ENCODE measurements around the gene SELENON. TPM values are rescaled to one million over a fixed set of nuclear protein-coding genes. Genes with fewer than 3 reads are reported as not detected.

The SELENON gene
- total and polyA plus RNA-seq, 9 of the 15 experiments (the other 6 are each of a cell fraction or from before 2014, with no cell fraction given): 0.43 to 26.7 (median 7.0) TPM

DNA sequence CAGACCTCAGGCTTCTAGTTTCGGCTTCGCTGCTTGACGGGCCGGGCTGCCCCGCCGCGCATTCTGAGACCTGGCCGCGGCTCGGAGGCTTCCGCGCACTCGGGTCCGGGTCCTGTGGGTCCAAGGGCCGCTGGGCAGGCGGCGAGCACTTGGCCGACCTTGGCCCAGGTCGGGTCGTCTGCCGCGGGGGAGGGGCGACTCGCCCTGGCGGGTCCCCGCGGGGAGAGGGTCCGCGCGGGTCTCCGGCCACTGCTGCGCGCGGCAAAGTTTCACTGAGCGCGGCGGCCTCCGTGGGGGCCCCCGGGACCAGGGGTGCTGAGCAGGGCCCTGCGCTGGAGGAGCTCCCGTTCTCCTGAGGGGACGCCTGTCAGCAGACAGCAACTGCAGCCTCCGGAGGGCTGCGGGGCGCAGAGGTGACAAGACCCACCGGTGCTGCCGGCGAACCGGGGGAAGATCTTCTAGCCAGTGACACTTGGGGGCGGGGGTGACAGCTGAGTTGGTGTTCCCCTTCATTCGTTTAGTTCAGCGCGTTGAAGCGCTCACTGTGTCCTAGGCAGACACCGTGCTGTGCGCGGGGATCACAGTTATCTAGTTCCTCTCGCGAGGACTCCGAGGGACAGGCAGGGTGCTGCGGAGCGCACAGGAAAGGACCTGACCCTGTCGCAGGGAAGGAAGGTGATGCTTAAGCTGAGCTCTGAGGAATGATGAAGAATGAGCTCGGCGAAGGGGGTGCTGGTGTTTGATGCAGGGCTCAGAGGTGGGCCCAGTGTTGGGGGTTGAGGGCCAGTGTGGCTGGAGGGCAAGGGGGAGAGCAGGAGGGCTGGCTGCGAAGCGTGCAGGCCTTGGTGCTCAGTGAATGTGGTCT, 20.5 kb downstream of the SELENON start (continued):
- TF ChIP-seq SMAD1 (IDR thresholded peaks at IDR 0.05; ENCODE audit: low read depth, low read length, partially characterized antibody) (no peak), ZNF282 (CRISPR knock-in tag; IDR thresholded peaks at IDR 0.05) (0 out of 2 replicates have a peak, but pooled peaks have one; percentile 49), ZNF239 (CRISPR knock-in tag; IDR thresholded peaks at IDR 0.05) (no peak), PHF21A (IDR thresholded peaks at IDR 0.05; ENCODE audit: borderline replicate concordance, low read depth) (peak; percentile 54; the same call in 1 of the 2 replicates), ZNF766 (CRISPR knock-in tag; conservative IDR thresholded peaks at IDR 0.05) (no peak), ZBTB17 (CRISPR knock-in tag; IDR thresholded peaks at IDR 0.05) (no peak), POLR2G (IDR thresholded peaks at IDR 0.05; ENCODE audit: low read depth, low read length) (peak; percentile 87), ZNF431 (CRISPR knock-in tag; IDR thresholded peaks at IDR 0.05) (peak; percentile 55; the same call in 1 of the 2 replicates), NFXL1 (CRISPR knock-in tag; IDR thresholded peaks at IDR 0.05) (no peak), SRSF1 (IDR thresholded peaks at IDR 0.05; ENCODE audit: low read depth, low read length) (0 out of 2 replicates have a peak, but pooled peaks have one; percentile 21), FOXK2 (conservative IDR thresholded peaks at IDR 0.05 in 1 of 2, IDR thresholded peaks at IDR 0.05 in 1 of 2; ENCODE audit: low read depth in 2 of 2) (no peak), ZKSCAN8 (CRISPR knock-in tag; IDR thresholded peaks at IDR 0.05) (no peak), SREBF1 (IDR thresholded peaks at IDR 0.05; ENCODE audit: borderline replicate concordance, low read depth, low read length) (no peak), ETS2 (tag; IDR thresholded peaks at IDR 0.05; ENCODE audit: borderline replicate concordance, poor library complexity, severe bottlenecking) (no peak), ZNF507 (tag; conservative IDR thresholded peaks at IDR 0.05) (no peak)
- TF ChIP-seq, protein P1, sequence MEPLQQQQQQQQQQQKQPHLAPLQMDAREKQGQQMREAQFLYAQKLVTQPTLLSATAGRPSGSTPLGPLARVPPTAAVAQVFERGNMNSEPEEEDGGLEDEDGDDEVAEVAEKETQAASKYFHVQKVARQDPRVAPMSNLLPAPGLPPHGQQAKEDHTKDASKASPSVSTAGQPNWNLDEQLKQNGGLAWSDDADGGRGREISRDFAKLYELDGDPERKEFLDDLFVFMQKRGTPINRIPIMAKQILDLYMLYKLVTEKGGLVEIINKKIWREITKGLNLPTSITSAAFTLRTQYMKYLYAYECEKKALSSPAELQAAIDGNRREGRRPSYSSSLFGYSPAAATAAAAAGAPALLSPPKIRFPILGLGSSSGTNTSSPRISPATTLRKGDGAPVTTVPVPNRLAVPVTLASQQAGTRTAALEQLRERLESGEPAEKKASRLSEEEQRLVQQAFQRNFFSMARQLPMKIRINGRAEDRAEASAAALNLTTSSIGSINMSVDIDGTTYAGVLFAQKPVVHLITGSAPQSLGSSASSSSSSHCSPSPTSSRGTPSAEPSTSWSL (CRISPR knock-in tag; IDR thresholded peaks at IDR 0.05; ENCODE audit: borderline replicate concordance): no peak
- TF ChIP-seq, protein P2, sequence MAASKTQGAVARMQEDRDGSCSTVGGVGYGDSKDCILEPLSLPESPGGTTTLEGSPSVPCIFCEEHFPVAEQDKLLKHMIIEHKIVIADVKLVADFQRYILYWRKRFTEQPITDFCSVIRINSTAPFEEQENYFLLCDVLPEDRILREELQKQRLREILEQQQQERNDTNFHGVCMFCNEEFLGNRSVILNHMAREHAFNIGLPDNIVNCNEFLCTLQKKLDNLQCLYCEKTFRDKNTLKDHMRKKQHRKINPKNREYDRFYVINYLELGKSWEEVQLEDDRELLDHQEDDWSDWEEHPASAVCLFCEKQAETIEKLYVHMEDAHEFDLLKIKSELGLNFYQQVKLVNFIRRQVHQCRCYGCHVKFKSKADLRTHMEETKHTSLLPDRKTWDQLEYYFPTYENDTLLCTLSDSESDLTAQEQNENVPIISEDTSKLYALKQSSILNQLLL (CRISPR knock-in tag; IDR thresholded peaks at IDR 0.05; ENCODE audit: borderline replicate concordance): no peak
- TF ChIP-seq, protein P3, sequence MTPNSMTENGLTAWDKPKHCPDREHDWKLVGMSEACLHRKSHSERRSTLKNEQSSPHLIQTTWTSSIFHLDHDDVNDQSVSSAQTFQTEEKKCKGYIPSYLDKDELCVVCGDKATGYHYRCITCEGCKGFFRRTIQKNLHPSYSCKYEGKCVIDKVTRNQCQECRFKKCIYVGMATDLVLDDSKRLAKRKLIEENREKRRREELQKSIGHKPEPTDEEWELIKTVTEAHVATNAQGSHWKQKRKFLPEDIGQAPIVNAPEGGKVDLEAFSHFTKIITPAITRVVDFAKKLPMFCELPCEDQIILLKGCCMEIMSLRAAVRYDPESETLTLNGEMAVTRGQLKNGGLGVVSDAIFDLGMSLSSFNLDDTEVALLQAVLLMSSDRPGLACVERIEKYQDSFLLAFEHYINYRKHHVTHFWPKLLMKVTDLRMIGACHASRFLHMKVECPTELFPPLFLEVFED (CRISPR knock-in tag; conservative IDR thresholded peaks at IDR 0.05): peak; percentile 78
- TF ChIP-seq, protein P4, sequence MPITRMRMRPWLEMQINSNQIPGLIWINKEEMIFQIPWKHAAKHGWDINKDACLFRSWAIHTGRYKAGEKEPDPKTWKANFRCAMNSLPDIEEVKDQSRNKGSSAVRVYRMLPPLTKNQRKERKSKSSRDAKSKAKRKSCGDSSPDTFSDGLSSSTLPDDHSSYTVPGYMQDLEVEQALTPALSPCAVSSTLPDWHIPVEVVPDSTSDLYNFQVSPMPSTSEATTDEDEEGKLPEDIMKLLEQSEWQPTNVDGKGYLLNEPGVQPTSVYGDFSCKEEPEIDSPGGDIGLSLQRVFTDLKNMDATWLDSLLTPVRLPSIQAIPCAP (CRISPR knock-in tag; IDR thresholded peaks at IDR 0.05; ENCODE audit: borderline replicate concordance): no peak
- TF ChIP-seq, protein P5, sequence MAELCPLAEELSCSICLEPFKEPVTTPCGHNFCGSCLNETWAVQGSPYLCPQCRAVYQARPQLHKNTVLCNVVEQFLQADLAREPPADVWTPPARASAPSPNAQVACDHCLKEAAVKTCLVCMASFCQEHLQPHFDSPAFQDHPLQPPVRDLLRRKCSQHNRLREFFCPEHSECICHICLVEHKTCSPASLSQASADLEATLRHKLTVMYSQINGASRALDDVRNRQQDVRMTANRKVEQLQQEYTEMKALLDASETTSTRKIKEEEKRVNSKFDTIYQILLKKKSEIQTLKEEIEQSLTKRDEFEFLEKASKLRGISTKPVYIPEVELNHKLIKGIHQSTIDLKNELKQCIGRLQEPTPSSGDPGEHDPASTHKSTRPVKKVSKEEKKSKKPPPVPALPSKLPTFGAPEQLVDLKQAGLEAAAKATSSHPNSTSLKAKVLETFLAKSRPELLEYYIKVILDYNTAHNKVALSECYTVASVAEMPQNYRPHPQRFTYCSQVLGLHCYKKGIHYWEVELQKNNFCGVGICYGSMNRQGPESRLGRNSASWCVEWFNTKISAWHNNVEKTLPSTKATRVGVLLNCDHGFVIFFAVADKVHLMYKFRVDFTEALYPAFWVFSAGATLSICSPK (IDR thresholded peaks at IDR 0.05; ENCODE audit: borderline replicate concordance): 0 out of 2 replicates have a peak, but pooled peaks have one; percentile 32

Measured in K562 (cell line).